ENCODE data around the gene NOX5. TPM values are rescaled to one million over a fixed set of nuclear protein-coding genes. Genes with fewer than 3 reads are reported as not detected.

The NOX5 gene
- total RNA-seq, 4 donors from 2014 or later: 1.6 TPM; not detected in 3

DNA sequence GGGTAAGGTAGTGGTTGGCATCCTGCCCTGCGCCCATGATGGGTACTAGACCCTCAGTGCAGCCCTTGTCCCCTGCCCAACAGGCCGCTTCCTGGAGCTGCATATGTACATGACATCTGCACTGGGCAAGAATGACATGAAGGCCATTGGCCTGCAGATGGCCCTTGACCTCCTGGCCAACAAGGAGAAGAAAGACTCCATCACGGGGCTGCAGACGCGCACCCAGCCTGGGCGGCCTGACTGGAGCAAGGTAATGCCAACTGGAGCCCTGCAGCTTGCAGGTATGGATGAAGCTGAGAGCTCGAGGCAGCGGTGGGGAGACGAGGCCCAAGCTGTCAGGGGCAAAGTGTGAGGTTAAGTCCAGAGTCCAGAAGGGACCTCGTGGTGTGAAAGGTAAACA lies 40.8 kb downstream of the NOX5 start:
- no peak for DNase-seq (ENCODE audit: low spot score in 2 of 2)
- no peaks in the 10 kb centered on the region for H3K36me3 ChIP-seq
- no peaks in the 10 kb centered on the region for H3K4me1 ChIP-seq
- H3K27me3 ChIP-seq: no peaks in the 10 kb centered on the region
- no peak overlapping the region for H3K4me3 ChIP-seq
- H3K9me3 ChIP-seq: no peaks in the 10 kb centered on the region
- 92% methylated on average over 10 of the region's 10 CpGs for WGBS
- TF ChIP-seq, protein P1, sequence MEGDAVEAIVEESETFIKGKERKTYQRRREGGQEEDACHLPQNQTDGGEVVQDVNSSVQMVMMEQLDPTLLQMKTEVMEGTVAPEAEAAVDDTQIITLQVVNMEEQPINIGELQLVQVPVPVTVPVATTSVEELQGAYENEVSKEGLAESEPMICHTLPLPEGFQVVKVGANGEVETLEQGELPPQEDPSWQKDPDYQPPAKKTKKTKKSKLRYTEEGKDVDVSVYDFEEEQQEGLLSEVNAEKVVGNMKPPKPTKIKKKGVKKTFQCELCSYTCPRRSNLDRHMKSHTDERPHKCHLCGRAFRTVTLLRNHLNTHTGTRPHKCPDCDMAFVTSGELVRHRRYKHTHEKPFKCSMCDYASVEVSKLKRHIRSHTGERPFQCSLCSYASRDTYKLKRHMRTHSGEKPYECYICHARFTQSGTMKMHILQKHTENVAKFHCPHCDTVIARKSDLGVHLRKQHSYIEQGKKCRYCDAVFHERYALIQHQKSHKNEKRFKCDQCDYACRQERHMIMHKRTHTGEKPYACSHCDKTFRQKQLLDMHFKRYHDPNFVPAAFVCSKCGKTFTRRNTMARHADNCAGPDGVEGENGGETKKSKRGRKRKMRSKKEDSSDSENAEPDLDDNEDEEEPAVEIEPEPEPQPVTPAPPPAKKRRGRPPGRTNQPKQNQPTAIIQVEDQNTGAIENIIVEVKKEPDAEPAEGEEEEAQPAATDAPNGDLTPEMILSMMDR (IDR thresholded peaks at IDR 0.05): no peak
- no peak for TF ChIP-seq POLR2AphosphoS5 (IDR thresholded peaks at IDR 0.05)
- no peak overlapping the region for H3K27ac ChIP-seq

DNA sequence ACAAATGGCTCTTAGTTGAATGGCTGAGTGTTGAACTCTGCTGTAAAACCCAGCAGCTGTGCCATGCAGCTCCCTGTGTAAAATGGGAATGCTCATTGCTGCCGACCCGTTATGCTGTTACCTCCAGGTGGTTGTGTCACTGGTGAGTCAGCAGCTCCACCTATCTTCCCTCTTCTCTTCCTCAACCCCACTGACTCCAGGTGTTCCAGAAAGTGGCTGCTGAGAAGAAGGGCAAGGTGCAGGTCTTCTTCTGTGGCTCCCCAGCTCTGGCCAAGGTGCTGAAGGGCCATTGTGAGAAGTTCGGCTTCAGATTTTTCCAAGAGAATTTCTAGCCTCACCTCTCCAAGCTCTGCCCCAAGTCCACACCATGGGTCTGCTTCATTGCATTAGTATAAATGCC lies 41.9 kb downstream of the NOX5 start:
- WGBS: 51% methylated on average over 3 of the region's 3 CpGs
- Histone ChIP-seq H3K4me3 (no peak overlapping the region), H3K27me3 (no peaks in the 10 kb centered on the region), H3K36me3 (no peaks in the 10 kb centered on the region), H3K27ac (no peak overlapping the region), H3K9me3 (no peaks in the 10 kb centered on the region), H3K4me1 (no peaks in the 10 kb centered on the region)
- DNase-seq (ENCODE audit: low spot score in 2 of 2): no peak
- TF ChIP-seq, protein P1 (IDR thresholded peaks at IDR 0.05): no peak
- TF ChIP-seq EP300 (IDR thresholded peaks at IDR 0.05): no peak
- no peak for TF ChIP-seq POLR2AphosphoS5 (IDR thresholded peaks at IDR 0.05)
- no peak for TF ChIP-seq POLR2A (IDR thresholded peaks at IDR 0.05)

DNA sequence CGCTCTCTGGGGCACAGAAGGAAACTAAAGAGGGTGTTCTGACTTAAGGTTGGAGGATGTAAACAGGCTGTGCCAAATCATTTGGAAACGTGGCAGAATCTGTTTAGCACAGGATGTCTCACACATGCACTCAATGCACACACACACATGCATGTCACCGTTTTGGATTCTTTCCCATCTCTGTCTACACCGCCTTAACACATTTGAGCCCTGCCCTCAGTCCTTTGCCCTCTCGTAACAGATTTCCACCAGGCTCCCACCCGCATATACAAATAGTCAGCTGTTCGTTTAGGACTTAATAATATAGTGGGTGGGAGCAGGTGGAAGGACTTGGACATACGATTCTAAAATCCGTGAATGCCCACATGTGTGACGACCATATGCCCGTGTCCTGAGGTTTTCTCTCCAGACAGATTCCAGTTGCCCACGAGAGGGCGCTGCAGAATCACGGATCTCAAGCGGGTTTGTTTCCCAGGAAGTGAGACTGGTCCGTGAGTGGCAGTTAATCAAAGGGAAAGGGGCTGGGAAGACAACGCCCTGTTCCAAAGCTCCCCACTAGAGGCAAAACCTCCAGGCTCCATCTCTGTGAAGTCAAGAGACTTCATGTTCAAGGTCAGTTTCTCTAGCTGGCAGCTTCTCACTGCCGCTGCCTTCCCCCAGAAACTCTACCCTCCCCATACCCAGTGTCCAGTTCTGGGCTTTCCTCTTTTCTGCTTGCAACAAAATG lies 44.5 kb downstream of the NOX5 start:
- no peak overlapping the region for H3K27ac ChIP-seq
- H3K27me3 ChIP-seq: no peaks in the 10 kb centered on the region
- 11% methylated on average over 18 of the region's 18 CpGs for WGBS
- no peak overlapping the region for H3K4me3 ChIP-seq
- no peaks in the 10 kb centered on the region for H3K4me1 ChIP-seq
- no peaks in the 10 kb centered on the region for H3K36me3 ChIP-seq
- no peaks in the 10 kb centered on the region for H3K9me3 ChIP-seq
- DNase-seq (ENCODE audit: low spot score in 2 of 2): peak; percentile 88 to 91
- TF ChIP-seq POLR2A (IDR thresholded peaks at IDR 0.05) (no peak), EP300 (IDR thresholded peaks at IDR 0.05) (no peak)
- TF ChIP-seq, protein P1 (IDR thresholded peaks at IDR 0.05): peak; percentile 74 to 90

DNA sequence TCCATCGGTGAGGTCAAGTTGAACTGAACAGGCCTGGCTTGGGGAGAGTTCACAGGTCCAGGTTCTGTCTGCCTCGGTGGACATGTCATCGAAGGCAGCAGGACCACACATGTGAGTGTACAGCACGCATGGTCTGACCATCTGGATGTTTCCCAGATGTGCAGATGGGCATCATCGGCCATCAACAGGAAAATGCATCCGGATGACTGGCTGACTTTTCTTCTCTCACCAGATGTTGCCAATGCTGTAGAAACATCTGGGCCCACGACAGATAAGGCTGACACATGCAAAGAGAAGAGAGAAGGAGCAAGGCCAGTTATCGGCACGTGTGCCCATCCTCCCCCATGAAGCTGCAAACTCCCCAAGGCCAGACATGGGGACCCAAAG lies 45.1 kb downstream of the NOX5 start:
- Histone ChIP-seq H3K4me1 (no peaks in the 10 kb centered on the region), H3K27me3 (no peaks in the 10 kb centered on the region), H3K27ac (no peak overlapping the region), H3K4me3 (no peak overlapping the region), H3K9me3 (no peaks in the 10 kb centered on the region), H3K36me3 (no peaks in the 10 kb centered on the region)
- no peak for DNase-seq (ENCODE audit: low spot score in 2 of 2)
- TF ChIP-seq, protein P1 (IDR thresholded peaks at IDR 0.05): no peak
- TF ChIP-seq EP300 (IDR thresholded peaks at IDR 0.05) (no peak), POLR2A (IDR thresholded peaks at IDR 0.05) (no peak), POLR2AphosphoS5 (IDR thresholded peaks at IDR 0.05) (no peak)
- WGBS: 84% methylated on average over 6 of the region's 9 CpGs

DNA sequence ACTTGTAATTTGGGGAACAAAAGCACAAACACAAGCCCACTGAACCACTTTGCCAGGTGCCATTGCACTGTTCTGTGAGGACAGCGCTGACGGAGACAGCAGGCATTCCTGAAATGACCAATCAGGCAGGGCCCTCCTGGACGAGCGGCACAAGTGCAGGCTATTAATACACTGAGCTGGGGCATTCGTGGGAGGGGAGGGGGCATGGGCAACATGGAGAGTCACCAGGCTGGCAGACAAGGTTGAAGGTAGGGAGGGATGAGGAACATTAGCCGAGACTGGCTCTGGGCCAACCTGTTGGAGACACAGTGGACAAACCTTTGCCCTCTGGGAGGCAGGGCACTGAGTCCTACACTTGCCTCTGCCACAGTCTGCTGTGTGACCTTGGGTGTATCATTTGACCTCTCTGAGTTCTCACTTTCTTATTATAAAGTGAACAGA lies 45.6 kb downstream of the NOX5 start:
- no peaks in the 10 kb centered on the region for H3K36me3 ChIP-seq
- H3K4me3 ChIP-seq: no peak overlapping the region
- H3K9me3 ChIP-seq: no peaks in the 10 kb centered on the region
- no peaks in the 10 kb centered on the region for H3K4me1 ChIP-seq
- 82% methylated on average over 6 of the region's 6 CpGs for WGBS
- H3K27me3 ChIP-seq: no peaks in the 10 kb centered on the region
- H3K27ac ChIP-seq: no peak overlapping the region
- TF ChIP-seq POLR2A (IDR thresholded peaks at IDR 0.05) (no peak), POLR2AphosphoS5 (IDR thresholded peaks at IDR 0.05) (no peak), EP300 (IDR thresholded peaks at IDR 0.05) (no peak)
- TF ChIP-seq, protein P1 (IDR thresholded peaks at IDR 0.05): no peak
- DNase-seq (ENCODE audit: low spot score in 2 of 2): no peak
